Fibroblast of the aortic adventitia (primary cell): ENCODE results near the gene TPM1. TPM values are rescaled to one million over a fixed set of nuclear protein-coding genes. Genes with fewer than 3 reads are reported as not detected.

Experiments used
- DNase-seq: peaks from one replicate; pipeline ENCODE4 v3.0.0-alpha.2; 2010; ENCODE audit warnings: low read depth
- H3K4me3 ChIP-seq: 2 replicates; pipeline ENCODE4 v1.5.1; 2011; ENCODE audit warnings: low read depth, mild to moderate bottlenecking, control low read depth, low read length, moderate library complexity
- CTCF ChIP-seq: IDR thresholded peaks from 2 replicates; pipeline ENCODE4 v1.5.1; 2011; ENCODE audit warnings: mild to moderate bottlenecking, low read length, control low read depth, inconsistent platforms; ENCODE audit not compliant: insufficient read depth
- total RNA-seq: library from RNA; depleted of rRNA; stranded (reverse); fragments of >200 nt; gene quantifications from 2 replicates; pipeline ENCODE4 v1.2.3, GENCODE V29; 2012; ENCODE audit warnings: low replicate concordance

TPM1 gene
- total RNA-seq, 1 donor = 261 TPM

GRCh38 chr15:63010386-63010785, 32.2 kb upstream of the TPM1 start:
- H3K4me3 ChIP-seq = no peak overlapping the region
- DNase-seq = no peak
- no peak for TF ChIP-seq CTCF

GRCh38 chr15:63010920-63011693, 31.4 kb upstream of the TPM1 start:
- TF ChIP-seq CTCF = no peak
- DNase-seq = no peak
- H3K4me3 ChIP-seq = no peak overlapping the region

- H3K4me3 ChIP-seq = no peak overlapping the region
- no peak for DNase-seq
- no peak for TF ChIP-seq CTCF
These were observed 30.1 kb upstream of the TPM1 start for GRCh38 chr15:63012444-63012843.

GRCh38 chr15:63013052-63013808, 29.3 kb upstream of the TPM1 start:
- no peak for TF ChIP-seq CTCF
- peak; percentile 90 for DNase-seq
- H3K4me3 ChIP-seq = no peak overlapping the region

GRCh38 chr15:63014578-63014977, 28.0 kb upstream of the TPM1 start:
- no peak for DNase-seq
- no peak for TF ChIP-seq CTCF
- no peak overlapping the region for H3K4me3 ChIP-seq

GRCh38 chr15:63015618-63016017, 26.9 kb upstream of the TPM1 start:
- DNase-seq = peak; percentile 79
- H3K4me3 ChIP-seq = no peak overlapping the region
- no peak for TF ChIP-seq CTCF
